HepG2 (cell line): ENCODE measurements around the gene SLC25A15. TPM values are rescaled to one million over a fixed set of nuclear protein-coding genes. Genes with fewer than 3 reads are reported as not detected.

Experiments used
- BORCS8-MEF2B ChIP-seq: sonication (generic); formaldehyde crosslinking; IDR thresholded peaks from 2 replicates; pipeline ENCODE4 v1.8.0; 2022; ENCODE audit warnings: mild to moderate bottlenecking, missing genetic modification reagents
- CEBPZ ChIP-seq: IDR thresholded peaks from 2 replicates; pipeline ENCODE4 v1.6.1; 2012; ENCODE audit warnings: low read length, improper control_type of control experiment
- NKX3-1 ChIP-seq: sonication (generic); formaldehyde crosslinking; IDR thresholded peaks from 2 replicates; pipeline ENCODE4 v1.5.0; 2020; ENCODE audit warnings: missing genetic modification reagents
- POLR2AphosphoS2 ChIP-seq: IDR thresholded peaks from 2 replicates; pipeline ENCODE4 v1.6.1; 2011; ENCODE audit warnings: low read depth, low read length, improper control_type of control experiment
- RORA ChIP-seq: sonication (generic); formaldehyde crosslinking; IDR thresholded peaks from 2 replicates; pipeline ENCODE4 v1.5.0; 2020; ENCODE audit warnings: mild to moderate bottlenecking, missing genetic modification reagents, moderate library complexity
- SALL1 ChIP-seq: sonication (generic); formaldehyde crosslinking; IDR thresholded peaks from 2 replicates; pipeline ENCODE4 v1.8.0; 2022; ENCODE audit warnings: mild to moderate bottlenecking, missing genetic modification reagents
- YY1 ChIP-seq: IDR thresholded peaks from 2 replicates; pipeline ENCODE4 v1.6.1; 2011; ENCODE audit warnings: low read length, low read depth, moderate library complexity, mild to moderate bottlenecking; ENCODE audit not compliant: insufficient read depth, insufficient replicate concordance
- ZC3H13 ChIP-seq: sonication (generic); formaldehyde crosslinking; IDR thresholded peaks from 2 replicates; pipeline ENCODE4 v1.8.1; 2023; ENCODE audit warnings: mild to moderate bottlenecking, missing genetic modification reagents, moderate library complexity
- ZNF367 ChIP-seq: sonication (generic); formaldehyde crosslinking; IDR thresholded peaks from 2 replicates; pipeline ENCODE4 v1.4.0; 2020; ENCODE audit warnings: missing genetic modification reagents, borderline replicate concordance
- ZNF704 ChIP-seq: sonication (generic); formaldehyde crosslinking; IDR thresholded peaks from 2 replicates; pipeline ENCODE4 v1.8.1; 2023; ENCODE audit warnings: mild to moderate bottlenecking, inconsistent platforms, moderate library complexity, missing genetic modification reagents, borderline replicate concordance
- ZNF839 ChIP-seq: sonication (generic); formaldehyde crosslinking; IDR thresholded peaks from 2 replicates; pipeline ENCODE4 v1.4.0; 2020; ENCODE audit warnings: missing genetic modification reagents, mild to moderate bottlenecking, borderline replicate concordance
- polyA plus RNA-seq, 8 experiments: library from polyadenylated mRNA; depleted of rRNA in 3 of 8; stranded (reverse) in 7 of 8; unstranded in 1 of 8; fragments of >200 nt; fragmentation: Illumina TruSeq in 4 of 8; extraction: Trizol in 4 of 8; gene quantifications; 2 replicates each; pipeline versions ENCODE4 v1.2.1 to v1.2.3, GENCODE V29; 2011 to 2016; ENCODE audit warnings: low read depth in 4 of 8, missing spikeins in 1 of 8, mixed read lengths in 1 of 8; ENCODE audit not compliant: insufficient read depth in 1 of 8
- total RNA-seq, 5 experiments: library from RNA; depleted of rRNA; stranded (reverse); fragments of >200 nt; fragmentation: Illumina TruSeq; extraction: Trizol; gene quantifications; 2 replicates each; pipeline ENCODE4 v1.2.3, GENCODE V29; 2016; ENCODE audit warnings: low read depth in 1 of 5
- TF ChIP-seq, protein P1 (sequence below): sonication (generic); formaldehyde crosslinking; IDR thresholded peaks from 2 replicates; pipeline ENCODE4 v1.4.0; 2020; ENCODE audit warnings: missing genetic modification reagents
- TF ChIP-seq, protein P2 (sequence below): sonication (generic); formaldehyde crosslinking; IDR thresholded peaks from 2 replicates; pipeline ENCODE4 v1.4.0; 2020; ENCODE audit warnings: mild to moderate bottlenecking, missing genetic modification reagents, borderline replicate concordance

Gene SLC25A15
- total and polyA plus RNA-seq, 2 of the 13 experiments (the other 11 are each of a cell fraction or from before 2014, with no cell fraction given), result 17.3 to 39.1 TPM

DNA sequence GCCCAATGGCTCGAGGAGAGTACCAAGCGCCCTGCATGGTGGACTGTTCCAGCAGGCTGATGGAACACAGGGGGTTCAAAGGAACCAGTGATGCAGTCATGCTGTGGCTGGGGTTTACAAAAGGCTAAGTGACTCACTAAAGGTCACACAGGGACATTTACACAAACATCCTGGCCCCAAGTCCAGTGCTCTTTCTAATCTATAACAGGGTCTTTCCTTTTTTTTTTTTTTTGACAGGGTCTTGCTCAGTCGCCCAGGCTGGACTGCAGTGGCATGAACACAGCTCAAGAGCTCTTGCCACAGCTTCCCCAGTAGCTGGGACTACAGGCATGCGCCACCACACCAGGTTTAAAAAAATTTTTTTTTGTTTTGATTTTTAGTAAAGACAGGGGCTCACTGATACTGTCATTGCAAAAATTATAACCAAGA, 2.8 kb upstream of the SLC25A15 start (continued):
- TF ChIP-seq ZNF367 (CRISPR knock-in tag) (no peak), YY1 (peak; percentile 22), ZNF839 (CRISPR knock-in tag) (no peak), SALL1 (CRISPR knock-in tag) (peak; percentile 86), POLR2AphosphoS2 (no peak), CEBPZ (no peak), ZNF704 (CRISPR knock-in tag) (no peak), NKX3-1 (CRISPR knock-in tag) (no peak; the same call in 1 of the 2 replicates), RORA (CRISPR knock-in tag) (no peak), BORCS8-MEF2B (no peak), ZC3H13 (no peak)
- TF ChIP-seq, protein P1, sequence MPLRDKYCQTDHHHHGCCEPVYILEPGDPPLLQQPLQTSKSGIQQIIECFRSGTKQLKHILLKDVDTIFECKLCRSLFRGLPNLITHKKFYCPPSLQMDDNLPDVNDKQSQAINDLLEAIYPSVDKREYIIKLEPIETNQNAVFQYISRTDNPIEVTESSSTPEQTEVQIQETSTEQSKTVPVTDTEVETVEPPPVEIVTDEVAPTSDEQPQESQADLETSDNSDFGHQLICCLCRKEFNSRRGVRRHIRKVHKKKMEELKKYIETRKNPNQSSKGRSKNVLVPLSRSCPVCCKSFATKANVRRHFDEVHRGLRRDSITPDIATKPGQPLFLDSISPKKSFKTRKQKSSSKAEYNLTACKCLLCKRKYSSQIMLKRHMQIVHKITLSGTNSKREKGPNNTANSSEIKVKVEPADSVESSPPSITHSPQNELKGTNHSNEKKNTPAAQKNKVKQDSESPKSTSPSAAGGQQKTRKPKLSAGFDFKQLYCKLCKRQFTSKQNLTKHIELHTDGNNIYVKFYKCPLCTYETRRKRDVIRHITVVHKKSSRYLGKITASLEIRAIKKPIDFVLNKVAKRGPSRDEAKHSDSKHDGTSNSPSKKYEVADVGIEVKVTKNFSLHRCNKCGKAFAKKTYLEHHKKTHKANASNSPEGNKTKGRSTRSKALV, result no peak
- TF ChIP-seq, protein P2, sequence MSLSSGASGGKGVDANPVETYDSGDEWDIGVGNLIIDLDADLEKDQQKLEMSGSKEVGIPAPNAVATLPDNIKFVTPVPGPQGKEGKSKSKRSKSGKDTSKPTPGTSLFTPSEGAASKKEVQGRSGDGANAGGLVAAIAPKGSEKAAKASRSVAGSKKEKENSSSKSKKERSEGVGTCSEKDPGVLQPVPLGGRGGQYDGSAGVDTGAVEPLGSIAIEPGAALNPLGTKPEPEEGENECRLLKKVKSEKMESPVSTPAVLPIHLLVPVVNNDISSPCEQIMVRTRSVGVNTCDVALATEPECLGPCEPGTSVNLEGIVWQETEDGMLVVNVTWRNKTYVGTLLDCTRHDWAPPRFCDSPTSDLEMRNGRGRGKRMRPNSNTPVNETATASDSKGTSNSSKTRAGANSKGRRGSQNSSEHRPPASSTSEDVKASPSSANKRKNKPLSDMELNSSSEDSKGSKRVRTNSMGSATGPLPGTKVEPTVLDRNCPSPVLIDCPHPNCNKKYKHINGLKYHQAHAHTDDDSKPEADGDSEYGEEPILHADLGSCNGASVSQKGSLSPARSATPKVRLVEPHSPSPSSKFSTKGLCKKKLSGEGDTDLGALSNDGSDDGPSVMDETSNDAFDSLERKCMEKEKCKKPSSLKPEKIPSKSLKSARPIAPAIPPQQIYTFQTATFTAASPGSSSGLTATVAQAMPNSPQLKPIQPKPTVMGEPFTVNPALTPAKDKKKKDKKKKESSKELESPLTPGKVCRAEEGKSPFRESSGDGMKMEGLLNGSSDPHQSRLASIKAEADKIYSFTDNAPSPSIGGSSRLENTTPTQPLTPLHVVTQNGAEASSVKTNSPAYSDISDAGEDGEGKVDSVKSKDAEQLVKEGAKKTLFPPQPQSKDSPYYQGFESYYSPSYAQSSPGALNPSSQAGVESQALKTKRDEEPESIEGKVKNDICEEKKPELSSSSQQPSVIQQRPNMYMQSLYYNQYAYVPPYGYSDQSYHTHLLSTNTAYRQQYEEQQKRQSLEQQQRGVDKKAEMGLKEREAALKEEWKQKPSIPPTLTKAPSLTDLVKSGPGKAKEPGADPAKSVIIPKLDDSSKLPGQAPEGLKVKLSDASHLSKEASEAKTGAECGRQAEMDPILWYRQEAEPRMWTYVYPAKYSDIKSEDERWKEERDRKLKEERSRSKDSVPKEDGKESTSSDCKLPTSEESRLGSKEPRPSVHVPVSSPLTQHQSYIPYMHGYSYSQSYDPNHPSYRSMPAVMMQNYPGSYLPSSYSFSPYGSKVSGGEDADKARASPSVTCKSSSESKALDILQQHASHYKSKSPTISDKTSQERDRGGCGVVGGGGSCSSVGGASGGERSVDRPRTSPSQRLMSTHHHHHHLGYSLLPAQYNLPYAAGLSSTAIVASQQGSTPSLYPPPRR, result peak; percentile 77; the same call in 1 of the 2 replicates
